Measurements from ENCODE around the gene MLLT10. TPM values are rescaled to one million over a fixed set of nuclear protein-coding genes. Genes with fewer than 3 reads are reported as not detected.

The MLLT10 gene
- polyA plus RNA-seq, 1 donor, result 39.4 TPM

- H3K27ac ChIP-seq (ENCODE audit: low read length), result no peak overlapping the region
- H3K36me3 ChIP-seq (ENCODE audit: control insufficient read depth, insufficient read depth, low read length), result peaks cover 14% of the 10 kb centered on the region
- no CpG with 5 or more reads among the region's 1 CpG for WGBS (ENCODE audit: insufficient coverage, low lambda C conversion rate)
- H3K27me3 ChIP-seq (ENCODE audit: control insufficient read depth, insufficient read depth, low read length), result no peaks in the 10 kb centered on the region
- H3K9me3 ChIP-seq (ENCODE audit: control insufficient read depth, low read depth, low read length), result no peaks in the 10 kb centered on the region
- no peak overlapping the region for H3K4me3 ChIP-seq (ENCODE audit: low read length)
- DNase-seq, result no peak
- no peaks in the 10 kb centered on the region for H3K4me1 ChIP-seq (ENCODE audit: control insufficient read depth, insufficient read depth, low read length)
These were observed 134.8 kb downstream of the MLLT10 start for GRCh38 chr10:21668831-21669230.

- peaks cover 13% of the 10 kb centered on the region for H3K36me3 ChIP-seq (ENCODE audit: control insufficient read depth, insufficient read depth, low read length)
- no peaks in the 10 kb centered on the region for H3K27me3 ChIP-seq (ENCODE audit: control insufficient read depth, insufficient read depth, low read length)
- DNase-seq, result no peak
- H3K4me1 ChIP-seq (ENCODE audit: control insufficient read depth, insufficient read depth, low read length), result no peaks in the 10 kb centered on the region
- H3K9me3 ChIP-seq (ENCODE audit: control insufficient read depth, low read depth, low read length), result no peaks in the 10 kb centered on the region
- no peak overlapping the region for H3K4me3 ChIP-seq (ENCODE audit: low read length)
- no CpG with 5 or more reads among the region's 2 CpGs for WGBS (ENCODE audit: insufficient coverage, low lambda C conversion rate)
- H3K27ac ChIP-seq (ENCODE audit: low read length), result no peak overlapping the region
These were observed 136.4 kb downstream of the MLLT10 start for GRCh38 chr10:21670391-21670790.

GRCh38 chr10:21673668-21674067 is 139.6 kb downstream of the MLLT10 start:
- Histone ChIP-seq H3K27me3 (ENCODE audit: control insufficient read depth, insufficient read depth, low read length) (no peaks in the 10 kb centered on the region), H3K4me1 (ENCODE audit: control insufficient read depth, insufficient read depth, low read length) (no peaks in the 10 kb centered on the region), H3K9me3 (ENCODE audit: control insufficient read depth, low read depth, low read length) (no peaks in the 10 kb centered on the region), H3K27ac (ENCODE audit: low read length) (no peak overlapping the region), H3K36me3 (ENCODE audit: control insufficient read depth, insufficient read depth, low read length) (peaks cover 12% of the 10 kb centered on the region), H3K4me3 (ENCODE audit: low read length) (no peak overlapping the region)
- no peak for DNase-seq
- 79% methylated on average over 2 of the region's 2 CpGs for WGBS (ENCODE audit: insufficient coverage, low lambda C conversion rate)

- Histone ChIP-seq H3K27me3 (ENCODE audit: control insufficient read depth, insufficient read depth, low read length) (no peaks in the 10 kb centered on the region), H3K4me3 (ENCODE audit: low read length) (no peak overlapping the region), H3K9me3 (ENCODE audit: control insufficient read depth, low read depth, low read length) (no peaks in the 10 kb centered on the region), H3K36me3 (ENCODE audit: control insufficient read depth, insufficient read depth, low read length) (peaks cover 12% of the 10 kb centered on the region), H3K4me1 (ENCODE audit: control insufficient read depth, insufficient read depth, low read length) (no peaks in the 10 kb centered on the region), H3K27ac (ENCODE audit: low read length) (no peak overlapping the region)
- 86% methylated on average over 1 of the region's 2 CpGs for WGBS (ENCODE audit: insufficient coverage, low lambda C conversion rate)
- peak; percentile 1 to 12 for DNase-seq
These were observed 141.2 kb downstream of the MLLT10 start for GRCh38 chr10:21675157-21675796.

- Histone ChIP-seq H3K27ac (ENCODE audit: low read length) (no peak overlapping the region), H3K27me3 (ENCODE audit: control insufficient read depth, insufficient read depth, low read length) (no peaks in the 10 kb centered on the region), H3K4me1 (ENCODE audit: control insufficient read depth, insufficient read depth, low read length) (no peaks in the 10 kb centered on the region), H3K36me3 (ENCODE audit: control insufficient read depth, insufficient read depth, low read length) (peaks cover 7% of the 10 kb centered on the region), H3K9me3 (ENCODE audit: control insufficient read depth, low read depth, low read length) (no peaks in the 10 kb centered on the region), H3K4me3 (ENCODE audit: low read length) (no peak overlapping the region)
- no CpG with 5 or more reads among the region's 3 CpGs for WGBS (ENCODE audit: insufficient coverage, low lambda C conversion rate)
- DNase-seq, result no peak
These were observed 143.5 kb downstream of the MLLT10 start for GRCh38 chr10:21677551-21677950.

- 100% methylated on average over 1 of the region's 3 CpGs for WGBS (ENCODE audit: insufficient coverage, low lambda C conversion rate)
- no peaks in the 10 kb centered on the region for H3K27me3 ChIP-seq (ENCODE audit: control insufficient read depth, insufficient read depth, low read length)
These were observed 147.1 kb downstream of the MLLT10 start for GRCh38 chr10:21681156-21681555.

GRCh38 chr10:21687266-21688008 is 153.4 kb downstream of the MLLT10 start:
- DNase-seq, result no peak
- WGBS (ENCODE audit: insufficient coverage, low lambda C conversion rate), result 100% methylated on average over 1 of the region's 3 CpGs

More at GRCh38 chr10:21681156-21681555, 147.1 kb downstream of the MLLT10 start:
- no peaks in the 10 kb centered on the region for H3K4me1 ChIP-seq (ENCODE audit: control insufficient read depth, insufficient read depth, low read length)
- no peak for DNase-seq
- H3K27ac ChIP-seq (ENCODE audit: low read length), result no peak overlapping the region
- H3K9me3 ChIP-seq (ENCODE audit: control insufficient read depth, low read depth, low read length), result no peaks in the 10 kb centered on the region
- no peak overlapping the region for H3K4me3 ChIP-seq (ENCODE audit: low read length)
- no peaks in the 10 kb centered on the region for H3K36me3 ChIP-seq (ENCODE audit: control insufficient read depth, insufficient read depth, low read length)

GRCh38 chr10:21688009-21688332 is 153.9 kb downstream of the MLLT10 start:
- H3K27me3 ChIP-seq (ENCODE audit: control insufficient read depth, insufficient read depth, low read length), result no peaks in the 10 kb centered on the region
- H3K27ac ChIP-seq (ENCODE audit: low read length), result no peak overlapping the region
- no peak overlapping the region for H3K4me3 ChIP-seq (ENCODE audit: low read length)
- no peaks in the 10 kb centered on the region for H3K4me1 ChIP-seq (ENCODE audit: control insufficient read depth, insufficient read depth, low read length)
- H3K9me3 ChIP-seq (ENCODE audit: control insufficient read depth, low read depth, low read length), result no peaks in the 10 kb centered on the region
- H3K36me3 ChIP-seq (ENCODE audit: control insufficient read depth, insufficient read depth, low read length), result peaks cover 8% of the 10 kb centered on the region
- DNase-seq, result no peak

More at GRCh38 chr10:21687266-21688008, 153.4 kb downstream of the MLLT10 start:
- Histone ChIP-seq H3K27ac (ENCODE audit: low read length) (no peak overlapping the region), H3K36me3 (ENCODE audit: control insufficient read depth, insufficient read depth, low read length) (peaks cover 6% of the 10 kb centered on the region), H3K27me3 (ENCODE audit: control insufficient read depth, insufficient read depth, low read length) (no peaks in the 10 kb centered on the region), H3K9me3 (ENCODE audit: control insufficient read depth, low read depth, low read length) (no peaks in the 10 kb centered on the region), H3K4me1 (ENCODE audit: control insufficient read depth, insufficient read depth, low read length) (no peaks in the 10 kb centered on the region), H3K4me3 (ENCODE audit: low read length) (no peak overlapping the region)

GRCh38 chr10:21688870-21689269 is 154.8 kb downstream of the MLLT10 start:
- no peaks in the 10 kb centered on the region for H3K4me1 ChIP-seq (ENCODE audit: control insufficient read depth, insufficient read depth, low read length)
- H3K27me3 ChIP-seq (ENCODE audit: control insufficient read depth, insufficient read depth, low read length), result no peaks in the 10 kb centered on the region
- DNase-seq, result no peak
- no peak overlapping the region for H3K27ac ChIP-seq (ENCODE audit: low read length)
- H3K4me3 ChIP-seq (ENCODE audit: low read length), result no peak overlapping the region
- H3K9me3 ChIP-seq (ENCODE audit: control insufficient read depth, low read depth, low read length), result no peaks in the 10 kb centered on the region
- WGBS (ENCODE audit: insufficient coverage, low lambda C conversion rate), result no CpG with 5 or more reads among the region's 1 CpG
- H3K36me3 ChIP-seq (ENCODE audit: control insufficient read depth, insufficient read depth, low read length), result peaks cover 8% of the 10 kb centered on the region

GRCh38 chr10:21689881-21690280 is 155.8 kb downstream of the MLLT10 start:
- Histone ChIP-seq H3K27ac (ENCODE audit: low read length) (no peak overlapping the region), H3K4me1 (ENCODE audit: control insufficient read depth, insufficient read depth, low read length) (no peaks in the 10 kb centered on the region), H3K27me3 (ENCODE audit: control insufficient read depth, insufficient read depth, low read length) (no peaks in the 10 kb centered on the region), H3K9me3 (ENCODE audit: control insufficient read depth, low read depth, low read length) (no peaks in the 10 kb centered on the region), H3K4me3 (ENCODE audit: low read length) (no peak overlapping the region), H3K36me3 (ENCODE audit: control insufficient read depth, insufficient read depth, low read length) (peaks cover 10% of the 10 kb centered on the region)
- no peak for DNase-seq

GRCh38 chr10:21692916-21693315 is 158.9 kb downstream of the MLLT10 start:
- Histone ChIP-seq H3K36me3 (ENCODE audit: control insufficient read depth, insufficient read depth, low read length) (peaks cover 8% of the 10 kb centered on the region), H3K27me3 (ENCODE audit: control insufficient read depth, insufficient read depth, low read length) (no peaks in the 10 kb centered on the region), H3K4me1 (ENCODE audit: control insufficient read depth, insufficient read depth, low read length) (no peaks in the 10 kb centered on the region), H3K27ac (ENCODE audit: low read length) (no peak overlapping the region), H3K9me3 (ENCODE audit: control insufficient read depth, low read depth, low read length) (no peaks in the 10 kb centered on the region), H3K4me3 (ENCODE audit: low read length) (no peak overlapping the region)
- no peak for DNase-seq
- WGBS (ENCODE audit: insufficient coverage, low lambda C conversion rate), result no CpG with 5 or more reads among the region's 1 CpG
